K562 (cell line): Measurements from ENCODE around the gene TOM1L2. TPM values are rescaled to one million over a fixed set of nuclear protein-coding genes. Genes with fewer than 3 reads are reported as not detected.
"Not testable (repeated sequence)": the region's sequence is repeated elsewhere in the genome, so short reads cannot be mapped to it uniquely, and the experiment has no call there.

ENCODE experiments used
- ATAC-seq: fragments of 200-7000 bp; cut with Tn5 transposase; 3 replicates; pipeline ENCODE4 v1.9.1; 2020; ENCODE audit warnings: moderate library complexity
- BruUV-seq: library from RNA; stranded (reverse); fragments of 400-500 nt; replicated peaks from 2 replicates; lab custom pipeline; 2021; lab: Mats Ljungman, UMichigan
- CTCF ChIA-PET: fragments of 300-600 bp; formaldehyde crosslinking; extraction: SDS; loops from one replicate; lab custom pipeline; 2021; ENCODE audit warnings: low intra/inter-chr PET ratio; lab: Yijun Ruan, JAX
- POLR2A ChIA-PET: fragments of 300-600, 350-650 bp; sonication (Branson Sonifier 250); formaldehyde crosslinking; extraction: SDS; loops from one replicate; lab custom pipeline; 2021; ENCODE audit warnings: antibody characterized with exemption, inconsistent platforms; lab: Yijun Ruan, JAX
- DNase-seq, 4 experiments: peaks; one replicate each; pipeline versions ENCODE4 v3.0.0 to v3.0.0-alpha.2; 2011 to 2018; ENCODE audit warnings: low spot score in 3 of 4, mixed read lengths in 3 of 4; ENCODE audit errors: extremely low read depth in 1 of 4
- FAIRE-seq: peaks from 2 replicates; lab custom pipeline; 2011; peaks lifted over from hg19 to GRCh38; lab: Jason Lieb, UNC
- H2AFZ ChIP-seq: 2 replicates; pipeline ENCODE4 v1.6.0; 2011; ENCODE audit warnings: low read depth, low read length, control low read depth, inconsistent platforms
- H3K27ac ChIP-seq: fragments of 200-600 bp; 3 replicates; pipeline ENCODE4 v1.8.0; 2011; ENCODE audit warnings: low read depth, mild to moderate bottlenecking, control low read depth, inconsistent platforms, low read length, moderate library complexity, mixed read lengths; ENCODE audit errors: extremely low read depth
- H3K27me3 ChIP-seq, 2 experiments: fragments of 300-600 bp in 1 of 2; 2 replicates in 1 of 2; 3 replicates in 1 of 2; pipeline versions ENCODE4 v1.6.0 to v1.8.0; 2011; ENCODE audit warnings: inconsistent platforms in 2 of 2, low read length in 2 of 2, mild to moderate bottlenecking in 1 of 2, mixed read lengths in 1 of 2, moderate library complexity in 1 of 2; ENCODE audit not compliant: control insufficient read depth in 2 of 2, insufficient read depth in 2 of 2
- H3K36me3 ChIP-seq: fragments of 300-600 bp; 3 replicates; pipeline ENCODE4 v1.8.0; 2011; ENCODE audit warnings: mild to moderate bottlenecking, low read length, inconsistent platforms; ENCODE audit not compliant: control insufficient read depth, insufficient read depth
- H3K4me1 ChIP-seq, 2 experiments: fragments of 200-600 bp in 1 of 2; replicated peaks in 1 of 2; 2 replicates in 1 of 2; 3 replicates in 1 of 2; pipeline versions ENCODE4 v1.5.1 to v1.8.0; 2011; ENCODE audit warnings: inconsistent platforms in 2 of 2, low read length in 2 of 2, mild to moderate bottlenecking in 1 of 2, mixed read lengths in 1 of 2, moderate library complexity in 1 of 2; ENCODE audit not compliant: control insufficient read depth in 2 of 2, insufficient read depth in 2 of 2
- H3K4me2 ChIP-seq: 2 replicates; pipeline ENCODE4 v1.6.1; 2011; ENCODE audit warnings: low read length, control low read depth, inconsistent platforms, mixed read lengths; ENCODE audit not compliant: insufficient read depth
- H3K4me3 ChIP-seq: fragments of 200-600 bp; sonication (generic), shearing (Covaris generic); 2 replicates; pipeline ENCODE4 v1.5.1; 2016; ENCODE audit warnings: control low read depth, inconsistent platforms
- H3K79me2 ChIP-seq: fragments of 200-600 bp; 3 replicates; pipeline ENCODE4 v1.8.0; 2011; ENCODE audit warnings: low read length, inconsistent platforms; ENCODE audit not compliant: control insufficient read depth, insufficient read depth
- H3K9ac ChIP-seq, 2 experiments: 2 replicates each; pipeline versions ENCODE4 v1.6.0 to v1.6.1; 2011; ENCODE audit warnings: low read depth in 2 of 2, low read length in 2 of 2, control low read depth in 1 of 2, inconsistent platforms in 1 of 2, mild to moderate bottlenecking in 1 of 2, mixed read lengths in 1 of 2; ENCODE audit not compliant: insufficient read depth in 1 of 2
- H3K9me1 ChIP-seq: one replicate; pipeline ENCODE4 v1.6.0; 2011; ENCODE audit warnings: inconsistent platforms, mild to moderate bottlenecking, low read length, moderate library complexity; ENCODE audit not compliant: control insufficient read depth, insufficient read depth
- H3K9me3 ChIP-seq: replicated peaks from 2 replicates; pipeline ENCODE4 v1.5.1; 2011; ENCODE audit warnings: low read depth, low read length, inconsistent platforms; ENCODE audit not compliant: control insufficient read depth, insufficient read depth
- H4K20me1 ChIP-seq: replicated peaks from 2 replicates; pipeline ENCODE4 v1.6.1; 2011; ENCODE audit warnings: low read length, inconsistent platforms, mixed read lengths; ENCODE audit not compliant: control insufficient read depth, insufficient read depth
- ATF7 ChIP-seq: fragments of 450-650 bp; IDR thresholded peaks from 2 replicates; pipeline ENCODE4 v1.7.1; 2014; ENCODE audit warnings: mild to moderate bottlenecking, moderate library complexity
- CCAR2 ChIP-seq: fragments of 200-400 bp; formaldehyde crosslinking; IDR thresholded peaks from 2 replicates; pipeline ENCODE4 v1.6.1; 2017; ENCODE audit warnings: mild to moderate bottlenecking, low read depth, low read length
- CTBP1 ChIP-seq: fragments of 450-650 bp; IDR thresholded peaks from 2 replicates; pipeline ENCODE4 v1.6.1; 2016; ENCODE audit warnings: borderline replicate concordance
- FOXA3 ChIP-seq, 2 experiments: fragments of 450-650 bp in 1 of 2; sonication (generic) in 1 of 2; formaldehyde crosslinking; IDR thresholded peaks in 1 of 2; conservative IDR thresholded peaks in 1 of 2; 2 replicates each; pipeline versions ENCODE4 v1.4.0 to v1.8.0; 2020 to 2022; ENCODE audit warnings: mild to moderate bottlenecking in 2 of 2, missing genetic modification reagents in 1 of 2
- MEIS2 ChIP-seq: fragments of 450-650 bp; IDR thresholded peaks from 2 replicates; pipeline ENCODE4 v1.6.1; 2014; ENCODE audit warnings: mild to moderate bottlenecking; ENCODE audit not compliant: partially characterized antibody
- MTA3 ChIP-seq: fragments of 450-650 bp; formaldehyde crosslinking; IDR thresholded peaks from 2 replicates; pipeline ENCODE4 v1.6.1; 2017; ENCODE audit warnings: mild to moderate bottlenecking, borderline replicate concordance
- NRF1 ChIP-seq, 2 experiments: fragments of 450-650 bp; IDR thresholded peaks in 1 of 2; conservative IDR thresholded peaks in 1 of 2; 2 replicates each; pipeline ENCODE4 v1.6.1; 2014; ENCODE audit warnings: mild to moderate bottlenecking in 2 of 2
- RFX7 ChIP-seq: fragments of 250-450 bp; sonication (Bioruptor Pico); IDR thresholded peaks from 2 replicates; pipeline ENCODE4 v1.5.1; 2021; ENCODE audit warnings: mild to moderate bottlenecking
- TAL1 ChIP-seq: fragments of 450-650 bp; IDR thresholded peaks from 2 replicates; pipeline ENCODE4 v1.6.1; 2016; ENCODE audit warnings: mild to moderate bottlenecking
- ZC3H11A ChIP-seq: IDR thresholded peaks from 2 replicates; pipeline ENCODE4 v1.6.1; 2012; ENCODE audit warnings: low read depth, low read length, improper control_type of control experiment
- WGBS: fragments of 100-300 bp; shearing (Covaris generic); methylation state at CpG from one replicate; pipeline ENCODE4 v1.1.6; 2016; ENCODE audit warnings: low coverage, mixed read lengths; ENCODE audit not compliant: insufficient coverage; ENCODE audit errors: missing lambda C conversion rate; 5-methylcytosine and 5-hydroxymethylcytosine counted together
- in situ Hi-C: fragments of 300-500 bp; cut with MboI; formaldehyde crosslinking; loops from 4 replicates; pipeline ENCODE4 v1.15.0; 2018; ENCODE audit warnings: inconsistent platforms, mixed read lengths
- intact Hi-C: fragments of 100-400 bp; cut with micrococcal nuclease; formaldehyde crosslinking; loops from 2 replicates; pipeline ENCODE4 v1.14.2; 2022
- polyA plus RNA-seq, 8 experiments: library from polyadenylated mRNA; depleted of rRNA in 4 of 8; stranded (reverse) in 5 of 8; unstranded in 3 of 8; fragments of >200 nt; fragmentation: Nextera tagmentation in 2 of 8; fragmentation: Illumina TruSeq in 1 of 8; extraction: Ambion mirVana in 2 of 8; extraction: Trizol in 1 of 8; gene quantifications; 2 replicates each; pipeline versions ENCODE4 v1.2.1 to v1.2.3, GENCODE V29; 2011 to 2014; ENCODE audit warnings: inconsistent platforms in 1 of 8, missing spikeins in 1 of 8
- total RNA-seq, 7 experiments: library from RNA; depleted of rRNA in 6 of 7; stranded (reverse); fragments of >200 nt in 6 of 7; fragmentation: Illumina TruSeq in 2 of 7; extraction: Trizol in 2 of 7; gene quantifications; 2 replicates each; pipeline versions ENCODE4 v1.2.1 to v1.2.3, GENCODE V29; 2011 to 2021; ENCODE audit warnings: low replicate concordance in 1 of 7
- TF ChIP-seq, protein P1 (sequence below): IDR thresholded peaks from 2 replicates; pipeline ENCODE4 v1.6.1; 2011; ENCODE audit not compliant: insufficient read length; ENCODE audit errors: extremely low read depth
- TF ChIP-seq, protein P2 (sequence below): fragments of 200-800 bp; sonication (Bioruptor generic); IDR thresholded peaks from 2 replicates; pipeline ENCODE4 v1.6.1; 2017; ENCODE audit warnings: missing genetic modification characterization, missing compliant biosample characterization

The TOM1L2 gene
- total and polyA plus RNA-seq, 9 of the 15 experiments (the other 6 are each of a cell fraction or from before 2014, with no cell fraction given): 0.07 to 6.0 (median 2.5) TPM

DNA sequence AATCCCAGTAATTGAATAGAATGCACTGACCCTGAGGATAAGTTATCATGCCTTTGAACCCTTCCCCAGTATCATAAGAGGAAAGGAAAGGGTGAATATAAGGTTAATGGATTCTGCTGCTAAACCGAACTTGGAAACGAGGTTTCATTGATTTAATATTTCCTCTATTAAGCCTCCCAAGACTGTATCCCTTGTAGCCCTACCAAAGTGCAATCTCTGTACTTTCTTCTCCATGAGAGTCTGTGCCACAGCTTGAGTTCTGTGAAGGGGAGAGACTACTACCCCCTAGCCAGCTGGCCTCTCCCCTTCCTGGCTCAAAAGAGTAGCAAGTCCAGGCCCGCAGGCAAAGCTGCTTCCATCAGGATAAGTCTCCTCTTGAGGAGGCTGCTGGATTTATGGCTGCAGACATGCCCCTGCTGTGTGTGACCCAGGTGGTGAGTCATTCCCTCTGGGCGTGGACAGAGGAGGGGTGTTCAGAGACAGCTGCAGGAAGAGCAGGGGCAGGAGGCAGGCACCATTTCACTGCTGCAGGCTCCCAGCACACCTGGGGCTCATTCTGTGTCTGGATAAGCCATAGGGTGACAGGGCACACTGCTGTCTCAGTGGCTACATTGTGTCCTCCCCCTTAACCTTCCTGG, 58.4 kb downstream of the TOM1L2 start (continued):
- TF ChIP-seq ZC3H11A: 0 out of 2 replicates have a peak, but pooled peaks have one; percentile 23
- peak; percentile 39 to 49; a peak in 3 of 4 replicates for TF ChIP-seq NRF1 (conservative IDR thresholded peaks at IDR 0.05 in 1 of 2, IDR thresholded peaks at IDR 0.05 in 1 of 2)
- TF ChIP-seq, protein P1, sequence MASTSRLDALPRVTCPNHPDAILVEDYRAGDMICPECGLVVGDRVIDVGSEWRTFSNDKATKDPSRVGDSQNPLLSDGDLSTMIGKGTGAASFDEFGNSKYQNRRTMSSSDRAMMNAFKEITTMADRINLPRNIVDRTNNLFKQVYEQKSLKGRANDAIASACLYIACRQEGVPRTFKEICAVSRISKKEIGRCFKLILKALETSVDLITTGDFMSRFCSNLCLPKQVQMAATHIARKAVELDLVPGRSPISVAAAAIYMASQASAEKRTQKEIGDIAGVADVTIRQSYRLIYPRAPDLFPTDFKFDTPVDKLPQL: no peak
- TF ChIP-seq RFX7 (CRISPR knock-in tag): no peak
- TF ChIP-seq ATF7: peak; percentile 56; the same call in 1 of the 2 replicates
- TF ChIP-seq, protein P2, sequence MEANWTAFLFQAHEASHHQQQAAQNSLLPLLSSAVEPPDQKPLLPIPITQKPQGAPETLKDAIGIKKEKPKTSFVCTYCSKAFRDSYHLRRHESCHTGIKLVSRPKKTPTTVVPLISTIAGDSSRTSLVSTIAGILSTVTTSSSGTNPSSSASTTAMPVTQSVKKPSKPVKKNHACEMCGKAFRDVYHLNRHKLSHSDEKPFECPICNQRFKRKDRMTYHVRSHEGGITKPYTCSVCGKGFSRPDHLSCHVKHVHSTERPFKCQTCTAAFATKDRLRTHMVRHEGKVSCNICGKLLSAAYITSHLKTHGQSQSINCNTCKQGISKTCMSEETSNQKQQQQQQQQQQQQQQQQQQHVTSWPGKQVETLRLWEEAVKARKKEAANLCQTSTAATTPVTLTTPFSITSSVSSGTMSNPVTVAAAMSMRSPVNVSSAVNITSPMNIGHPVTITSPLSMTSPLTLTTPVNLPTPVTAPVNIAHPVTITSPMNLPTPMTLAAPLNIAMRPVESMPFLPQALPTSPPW: peak; percentile 45; the same call in 1 of the 2 replicates
- TF ChIP-seq FOXA3 (CRISPR knock-in tag; conservative IDR thresholded peaks at IDR 0.05 in 1 of 2, IDR thresholded peaks at IDR 0.05 in 1 of 2): no peak
- peak; percentile 33; the same call in 1 of the 2 replicates for TF ChIP-seq TAL1
- peak; percentile 96 for TF ChIP-seq MEIS2
- 0 out of 2 replicates have a peak, but pooled peaks have one; percentile 17 for TF ChIP-seq MTA3
- TF ChIP-seq CTBP1: peak; percentile 76
- no peak for TF ChIP-seq CCAR2
- TF ChIP-seq, all 486 proteins: peak for 53

DNA sequence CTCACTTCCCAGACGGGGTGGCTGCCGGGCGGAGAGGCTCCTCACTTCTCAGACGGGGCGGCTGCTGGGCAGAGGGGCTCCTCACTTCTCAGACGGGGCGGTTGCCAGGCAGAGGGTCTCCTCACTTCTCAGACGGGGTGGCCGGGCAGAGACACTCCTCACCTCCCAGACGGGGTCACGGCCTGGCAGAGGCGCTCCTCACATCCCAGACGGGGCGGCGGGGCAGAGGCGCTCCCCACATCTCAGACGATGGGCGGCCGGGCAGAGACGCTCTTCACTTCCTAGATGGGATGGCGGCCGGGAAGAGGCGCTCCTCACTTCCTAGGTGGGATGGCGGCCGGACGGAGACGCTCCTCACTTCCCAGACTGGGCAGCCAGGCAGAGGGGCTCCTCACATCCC, 59.9 kb downstream of the TOM1L2 start:
- 83% methylated on average over 4 of the region's 27 CpGs for WGBS
- H3K27ac ChIP-seq, H3K9me3 ChIP-seq, H3K27me3 ChIP-seq, DNase-seq, H3K79me2 ChIP-seq, POLR2A ChIA-PET, H3K9ac ChIP-seq, CTCF ChIA-PET, H2AFZ ChIP-seq, H3K4me2 ChIP-seq, H3K9me1 ChIP-seq, H3K4me3 ChIP-seq, H4K20me1 ChIP-seq, BruUV-seq, H3K36me3 ChIP-seq, FAIRE-seq, ATAC-seq, in situ Hi-C loops: not testable (repeated sequence)
- H3K4me1 ChIP-seq: peaks cover 26% of the 10 kb centered on the region in 2 experiments; a peak in 4 of 5 replicates
- intact Hi-C loops: loop anchor here (10.0 kb wide), 1 partner anchor 238 kb away; no protein-coding TSS in a partner anchor
